Measurements from ENCODE around the gene PDZD2. TPM values are rescaled to one million over a fixed set of nuclear protein-coding genes. Genes with fewer than 3 reads are reported as not detected.

PDZD2 gene
- total RNA-seq, 1 experiment from 2014 or later = 2.2 TPM

GRCh38 chr5:31630931-31631330 is 8.0 kb upstream of the PDZD2 start:
- H3K27ac ChIP-seq (ENCODE audit: low read depth, low read length, poor library complexity, severe bottlenecking) = no peak overlapping the region
- H3K4me1 ChIP-seq (ENCODE audit: insufficient read depth, low read length, poor library complexity, severe bottlenecking) = no peaks in the 10 kb centered on the region
- no peaks in the 10 kb centered on the region for H3K9me3 ChIP-seq (ENCODE audit: low read depth, low read length, poor library complexity, severe bottlenecking)
- no peaks in the 10 kb centered on the region for H3K36me3 ChIP-seq (ENCODE audit: insufficient read depth, low read length, poor library complexity, severe bottlenecking)
- no peak for DNase-seq (ENCODE audit: low spot score)
- POLR2A ChIA-PET (ENCODE audit: low non-redundant PET) = no interaction called here
- intact Hi-C loops (cut with micrococcal nuclease; ENCODE audit: unreplicated experiment) = no loop called here
- no TSS peak for BruUV-seq (replicated peaks)
- TF ChIP-seq CTCF (conservative IDR thresholded peaks at IDR 0.05; ENCODE audit: low read depth, low read length) = no peak
- TF ChIP-seq EZH2 (IDR thresholded peaks at IDR 0.05; ENCODE audit: borderline replicate concordance, low read depth, low read length, poor library complexity, severe bottlenecking) = no peak
- no peak overlapping the region for H3K4me3 ChIP-seq (ENCODE audit: low read depth, low read length, poor library complexity, severe bottlenecking)
- CTCF ChIA-PET = no interaction called here
- peaks cover 4% of the 10 kb centered on the region for H3K27me3 ChIP-seq (replicated peaks; ENCODE audit: insufficient read depth, low read depth, low read length, poor library complexity)

- no peak overlapping the region for H3K4me3 ChIP-seq (ENCODE audit: low read depth, low read length, poor library complexity, severe bottlenecking)
- no TSS peak for BruUV-seq (replicated peaks)
- peaks cover 4% of the 10 kb centered on the region for H3K27me3 ChIP-seq (replicated peaks; ENCODE audit: insufficient read depth, low read depth, low read length, poor library complexity)
- H3K27ac ChIP-seq (ENCODE audit: low read depth, low read length, poor library complexity, severe bottlenecking) = no peak overlapping the region
- DNase-seq (ENCODE audit: low spot score) = no peak
- TF ChIP-seq EZH2 (IDR thresholded peaks at IDR 0.05; ENCODE audit: borderline replicate concordance, low read depth, low read length, poor library complexity, severe bottlenecking) (no peak), CTCF (conservative IDR thresholded peaks at IDR 0.05; ENCODE audit: low read depth, low read length) (no peak)
- H3K36me3 ChIP-seq (ENCODE audit: insufficient read depth, low read length, poor library complexity, severe bottlenecking) = no peaks in the 10 kb centered on the region
- CTCF ChIA-PET = no interaction called here
- no peaks in the 10 kb centered on the region for H3K4me1 ChIP-seq (ENCODE audit: insufficient read depth, low read length, poor library complexity, severe bottlenecking)
- POLR2A ChIA-PET (ENCODE audit: low non-redundant PET) = no interaction called here
- H3K9me3 ChIP-seq (ENCODE audit: low read depth, low read length, poor library complexity, severe bottlenecking) = no peaks in the 10 kb centered on the region
- intact Hi-C loops (cut with micrococcal nuclease; ENCODE audit: unreplicated experiment) = no loop called here
Observed at GRCh38 chr5:31632460-31632859, 6.5 kb upstream of the PDZD2 start.

DNA sequence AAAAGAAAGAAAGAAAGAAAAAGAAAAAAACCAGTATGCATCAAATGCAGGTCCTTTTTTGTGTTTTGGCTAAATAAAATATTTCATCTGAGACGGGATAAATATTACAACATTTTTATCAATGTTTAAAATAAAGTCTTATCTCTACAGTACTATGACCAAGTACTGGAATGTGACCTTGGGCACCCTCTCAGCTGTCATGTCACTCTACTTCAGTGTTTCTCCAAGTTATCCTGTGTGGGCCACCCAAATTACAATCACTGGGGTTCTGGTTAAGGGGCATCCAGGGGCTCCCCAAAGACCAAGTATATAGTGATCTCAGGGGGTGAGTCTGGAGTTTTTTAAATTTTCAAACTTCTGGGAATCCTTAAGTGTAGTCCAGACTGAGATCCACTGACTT is 3.5 kb upstream of the PDZD2 start:
- Histone ChIP-seq H3K36me3 (ENCODE audit: insufficient read depth, low read length, poor library complexity, severe bottlenecking) (no peaks in the 10 kb centered on the region), H3K9me3 (ENCODE audit: low read depth, low read length, poor library complexity, severe bottlenecking) (no peaks in the 10 kb centered on the region), H3K4me3 (ENCODE audit: low read depth, low read length, poor library complexity, severe bottlenecking) (no peak overlapping the region), H3K4me1 (ENCODE audit: insufficient read depth, low read length, poor library complexity, severe bottlenecking) (peaks cover 3% of the 10 kb centered on the region), H3K27me3 (replicated peaks; ENCODE audit: insufficient read depth, low read depth, low read length, poor library complexity) (peaks cover 15% of the 10 kb centered on the region), H3K27ac (ENCODE audit: low read depth, low read length, poor library complexity, severe bottlenecking) (no peak overlapping the region)
- POLR2A ChIA-PET (ENCODE audit: low non-redundant PET) = no interaction called here
- TF ChIP-seq CTCF (conservative IDR thresholded peaks at IDR 0.05; ENCODE audit: low read depth, low read length) (no peak), EZH2 (IDR thresholded peaks at IDR 0.05; ENCODE audit: borderline replicate concordance, low read depth, low read length, poor library complexity, severe bottlenecking) (no peak)
- CTCF ChIA-PET = no interaction called here
- intact Hi-C loops (cut with micrococcal nuclease; ENCODE audit: unreplicated experiment) = no loop called here
- no peak for DNase-seq (ENCODE audit: low spot score)
- no TSS peak for BruUV-seq (replicated peaks)
